HG02642 (cell line): Measurements from ENCODE around the gene MCIDAS.

ENCODE experiments used
- ATAC-seq: cut with Tn5 transposase; IDR thresholded peaks from one replicate; pipeline ENCODE4 v1.9.1; 2021; ENCODE audit warnings: mild to moderate bottlenecking; ENCODE audit not compliant: unreplicated experiment, poor library complexity

The MCIDAS gene

GRCh38 chr5:55226934-55227663 is at the start of gene MCIDAS:
TSS of gene MCIDAS (minus strand) at chr5:55227315. CDS start at chr5:55227138, 177 bp downstream.
- peak; percentile 61 for ATAC-seq

- no peak for ATAC-seq
Observed at GRCh38 chr5:55276771-55277170, 49.7 kb upstream of the MCIDAS start.

GRCh38 chr5:55258339-55258738 is 31.2 kb upstream of the MCIDAS start:
- no peak for ATAC-seq

DNA sequence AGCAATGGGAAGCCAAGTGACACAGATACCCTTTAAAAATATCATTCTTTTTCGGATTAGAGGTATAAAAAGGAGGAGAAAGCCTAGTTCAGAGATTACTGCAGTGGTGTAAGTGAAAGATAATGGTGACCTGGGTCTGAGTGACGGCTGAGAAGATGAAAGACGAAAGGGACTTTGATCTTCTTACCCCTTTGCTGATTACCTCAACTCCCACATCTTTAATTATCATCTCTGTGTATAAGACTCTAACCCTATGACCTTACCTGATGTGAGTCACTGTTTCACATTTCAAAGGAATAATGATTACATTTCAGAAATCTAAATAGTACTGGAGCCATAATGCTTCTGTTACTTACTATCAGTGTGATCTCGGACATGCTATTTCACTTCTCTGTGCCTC is 27.7 kb upstream of the MCIDAS start:
- ATAC-seq = no peak

DNA sequence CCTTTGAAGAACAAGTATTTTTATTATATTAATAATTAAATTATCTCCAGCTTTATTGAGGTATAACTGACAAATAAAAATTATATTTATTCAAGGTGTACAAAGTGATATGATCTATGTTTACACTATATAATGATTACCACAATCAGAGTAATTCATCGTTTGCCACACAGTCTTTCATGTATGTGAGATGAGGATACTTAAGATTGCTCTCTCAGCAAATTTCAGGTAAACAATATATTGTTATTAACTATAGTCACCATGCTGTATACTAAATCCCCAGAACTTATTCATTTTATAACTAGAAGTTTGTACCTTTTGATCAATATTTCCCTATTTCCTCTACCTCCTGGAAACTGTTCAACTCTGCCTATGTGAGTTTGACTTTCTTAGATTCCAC is 22.9 kb upstream of the MCIDAS start:
- no peak for ATAC-seq

- no peak for ATAC-seq
Observed at GRCh38 chr5:55241746-55242145, 14.6 kb upstream of the MCIDAS start.

GRCh38 chr5:55236800-55237199 is 9.7 kb upstream of the MCIDAS start:
- ATAC-seq = no peak

GRCh38 chr5:55234121-55234700 is 7.1 kb upstream of the MCIDAS start:
- no peak for ATAC-seq

DNA sequence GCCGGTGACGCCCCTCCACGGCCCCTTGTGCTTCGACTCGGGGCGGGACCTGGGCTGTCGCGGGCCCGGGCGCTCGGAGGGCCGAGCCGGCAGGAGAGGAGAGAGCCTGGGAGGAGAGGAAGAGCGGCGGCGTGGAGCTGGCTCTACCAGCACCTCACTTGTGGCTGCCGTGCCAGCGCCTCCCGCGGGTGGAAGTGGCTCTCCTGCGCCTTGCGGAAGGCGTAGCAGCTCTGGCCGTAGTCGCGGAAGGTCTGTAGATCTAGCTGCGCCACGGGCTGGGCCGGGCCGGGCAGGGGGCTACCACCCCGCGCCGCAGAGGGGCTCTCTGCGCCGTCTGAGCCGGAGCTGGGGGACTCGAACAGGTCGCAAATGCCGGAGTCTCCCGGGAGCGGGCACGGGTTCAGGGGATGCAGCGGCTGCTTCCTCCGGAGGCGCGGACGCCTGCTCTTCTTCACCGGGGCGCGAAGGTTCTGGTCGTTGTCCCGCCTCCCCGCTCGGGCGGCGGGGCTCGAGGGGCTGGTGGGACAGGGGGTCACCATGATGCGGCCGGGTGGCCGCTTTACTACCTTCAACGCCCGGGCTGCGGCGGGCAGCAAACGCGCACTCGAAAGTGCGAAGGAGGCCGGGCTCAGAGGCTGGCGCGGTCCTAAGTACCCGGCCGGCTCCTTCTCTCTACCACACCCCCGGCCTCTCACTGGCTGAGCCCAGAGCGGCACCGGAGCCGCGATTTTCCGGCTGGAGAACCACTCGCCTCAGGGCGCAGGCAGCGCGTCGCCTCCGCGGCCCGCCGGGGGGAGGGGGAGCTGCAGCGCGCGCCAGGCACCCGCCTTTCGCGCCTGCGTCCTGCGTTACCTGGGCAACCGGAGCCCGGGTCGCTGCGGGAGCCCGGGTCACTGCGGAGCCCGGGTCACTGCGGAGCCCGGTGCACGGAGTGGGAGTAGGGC is 6.1 kb upstream of the MCIDAS start, which contains the start of gene CCNO:
Gene CCNO (minus strand): TSS at position 624 of the 944 bp plus-strand sequence. CDS start 85 bp downstream, at position 539.
- ATAC-seq = peak; percentile 76

DNA sequence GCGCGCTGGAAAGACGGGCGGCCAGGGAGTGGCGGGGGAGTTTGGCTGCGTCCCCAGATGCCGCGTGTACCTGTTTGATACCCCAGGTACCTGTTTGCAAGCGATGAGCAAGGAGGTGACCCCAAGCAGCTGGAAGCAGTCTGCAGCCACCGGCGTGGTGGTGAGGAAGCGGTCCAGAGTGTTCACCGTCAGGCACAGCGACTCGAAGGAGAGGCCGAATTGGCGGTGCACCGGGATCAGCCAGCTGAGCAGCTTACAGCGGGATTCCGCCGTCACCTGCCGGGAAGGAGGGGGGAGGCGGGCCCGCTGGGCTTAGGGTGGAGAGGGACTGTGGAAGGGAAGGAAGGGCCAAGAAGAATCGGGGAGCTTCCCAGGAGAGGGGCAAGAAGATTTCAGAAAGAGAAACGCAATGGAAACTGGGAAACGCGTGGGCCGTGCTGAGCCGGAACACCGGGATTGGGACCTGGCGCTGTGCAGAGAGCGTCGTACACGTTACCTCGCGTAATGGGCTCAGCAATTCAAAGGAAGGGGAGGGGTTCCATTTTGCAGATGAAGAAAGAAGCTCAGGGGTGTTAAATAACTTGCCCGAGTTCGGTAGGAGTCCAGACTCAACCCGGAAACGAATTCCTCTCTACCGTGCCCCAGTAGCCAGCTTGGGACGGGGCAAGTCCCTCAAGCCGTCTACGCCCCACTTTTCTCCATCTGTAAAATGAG is 5.3 kb upstream of the MCIDAS start:
- ATAC-seq = no peak

GRCh38 chr5:55231919-55232270 is 4.8 kb upstream of the MCIDAS start:
- no peak for ATAC-seq

GRCh38 chr5:55231029-55231918 is 4.2 kb upstream of the MCIDAS start:
- no peak for ATAC-seq

DNA sequence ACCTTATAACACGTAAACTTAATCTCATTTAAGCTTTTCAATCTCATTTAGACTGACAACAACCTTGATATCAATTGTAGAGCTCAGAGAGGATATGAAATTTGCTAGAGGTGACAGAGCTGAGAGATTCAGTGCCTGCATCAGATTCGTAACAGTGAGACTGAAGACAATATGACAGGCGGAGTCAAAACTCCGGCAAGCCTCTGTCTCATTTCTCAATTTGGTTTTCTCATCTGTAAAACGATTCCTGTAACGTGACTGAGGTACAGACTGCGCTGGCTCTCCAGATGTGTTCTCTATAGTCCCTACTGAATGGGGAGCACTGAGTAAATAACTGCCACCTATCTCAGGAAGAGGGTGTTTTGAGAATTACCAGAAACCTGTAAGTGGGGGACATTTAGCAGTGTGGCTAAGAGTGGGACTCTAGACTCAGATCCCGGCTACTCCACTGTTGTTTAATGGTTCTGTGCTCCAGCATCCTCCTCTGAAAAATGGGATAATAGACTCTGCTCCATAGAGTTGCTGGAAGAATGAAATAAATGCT is 3.0 kb upstream of the MCIDAS start:
- no peak for ATAC-seq

DNA sequence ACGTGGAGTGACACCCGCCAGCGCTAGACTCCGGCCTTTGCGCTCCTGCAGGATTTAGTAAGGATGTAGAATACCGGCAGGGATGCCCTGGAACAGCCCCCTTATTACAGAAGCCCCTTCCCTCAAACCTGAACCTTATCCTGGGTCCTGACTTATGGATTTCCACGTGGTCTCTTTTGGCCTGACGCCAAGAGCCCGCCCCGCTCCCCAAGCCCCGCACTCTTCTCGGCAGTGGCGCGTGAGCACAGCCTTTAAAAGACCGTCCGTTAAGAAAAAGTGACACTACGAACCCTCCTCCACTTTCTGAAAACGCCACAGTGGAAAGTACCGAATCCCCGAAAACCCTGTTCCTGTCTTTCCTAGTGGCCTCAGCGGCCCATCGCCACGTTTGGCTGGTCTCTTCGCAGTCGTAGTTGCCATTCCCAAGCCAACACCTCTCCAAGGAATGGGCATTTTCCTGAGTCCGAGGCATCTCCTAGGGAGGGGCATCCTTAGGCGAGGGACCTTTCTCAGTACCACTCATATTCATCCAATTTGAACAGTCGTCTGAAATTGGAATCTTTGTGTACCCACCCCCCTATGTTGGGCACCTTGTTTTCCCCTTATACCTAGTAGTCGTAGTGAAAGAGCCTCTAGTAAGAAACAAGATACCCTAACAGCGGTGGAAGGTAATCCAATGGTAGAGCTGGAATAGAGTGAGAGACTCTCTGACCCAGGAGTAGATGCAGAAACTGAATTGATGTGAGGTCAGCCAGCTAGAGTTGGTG is 732 bp upstream of the MCIDAS start:
- ATAC-seq = no peak

DNA sequence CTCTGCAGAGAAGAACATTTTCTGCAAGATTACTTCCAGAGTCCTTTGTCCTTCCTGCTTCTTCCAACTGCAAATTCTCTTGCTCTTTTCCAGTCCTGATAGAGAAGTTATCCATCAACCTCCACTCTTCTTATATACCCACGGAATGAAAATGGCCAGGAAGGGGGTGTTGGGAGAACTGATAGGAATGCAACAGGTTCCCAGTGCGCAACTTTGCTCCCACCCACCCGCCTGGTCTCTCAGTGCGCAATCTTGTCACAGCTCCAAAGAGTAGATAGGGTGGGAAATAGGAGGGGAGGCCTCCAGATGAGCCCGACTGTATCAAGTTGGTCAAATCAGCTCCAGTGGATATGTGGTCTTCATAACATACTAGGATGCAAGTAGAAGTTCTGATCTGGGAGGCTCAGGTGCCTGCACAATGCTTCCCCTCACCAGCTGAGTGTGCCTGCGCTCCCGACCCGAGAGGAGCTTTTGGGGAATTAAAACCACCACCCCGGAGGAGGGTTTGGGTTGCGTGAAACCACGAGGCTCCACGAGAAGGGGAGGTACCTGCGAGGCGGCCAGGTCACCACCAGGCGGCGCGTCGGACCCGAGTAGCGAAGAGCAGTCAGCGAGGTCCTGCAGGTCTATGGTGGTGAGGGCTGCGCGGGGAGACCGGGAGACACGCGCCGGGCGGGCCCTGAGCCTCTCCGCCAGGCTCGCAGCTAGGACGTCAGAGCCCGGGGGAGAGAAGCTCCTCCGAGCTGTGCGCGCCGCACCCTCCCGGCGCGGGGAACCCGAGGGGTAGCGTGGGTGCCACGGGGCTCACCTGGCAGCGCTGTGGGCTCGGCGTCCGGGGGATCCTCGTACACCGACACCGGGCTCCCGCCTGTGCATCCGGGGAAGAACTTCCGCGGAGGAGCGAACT is 835 bp downstream of the MCIDAS start:
- ATAC-seq = peak; percentile 60

GRCh38 chr5:55225346-55225745 is 1.8 kb downstream of the MCIDAS start:
- ATAC-seq = no peak

- no peak for ATAC-seq
Observed at GRCh38 chr5:55223812-55224240, 3.3 kb downstream of the MCIDAS start.
